ENCODE data around the gene NRG2.

Gene NRG2

GRCh38 chr5:139852696-139853095 is 190.4 kb downstream of the NRG2 start:
- no peak for FAIRE-seq

- no peak for FAIRE-seq
These were observed 191.5 kb downstream of the NRG2 start for GRCh38 chr5:139851558-139851957.

GRCh38 chr5:139850423-139851016 is 192.6 kb downstream of the NRG2 start:
- FAIRE-seq: no peak

DNA sequence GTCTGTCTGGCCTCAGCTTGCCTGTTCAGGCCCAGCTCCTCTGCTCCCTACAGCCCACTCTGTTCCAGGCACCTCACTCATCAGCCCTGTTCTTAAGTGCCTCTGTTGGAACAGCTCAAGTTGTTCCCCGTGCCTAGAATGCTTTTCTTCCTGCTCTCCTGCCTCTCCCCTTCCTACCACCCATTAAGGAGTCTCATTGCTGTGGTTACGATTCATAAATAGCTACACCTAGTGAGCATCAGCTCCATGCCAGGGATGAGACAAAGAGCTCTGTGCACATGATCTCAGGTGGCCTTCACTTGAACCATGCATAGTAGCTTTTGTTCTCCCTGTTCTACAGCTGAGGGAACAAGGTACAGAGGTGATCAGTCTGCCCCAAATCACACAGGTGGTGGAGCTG is 193.2 kb downstream of the NRG2 start:
- FAIRE-seq: no peak

DNA sequence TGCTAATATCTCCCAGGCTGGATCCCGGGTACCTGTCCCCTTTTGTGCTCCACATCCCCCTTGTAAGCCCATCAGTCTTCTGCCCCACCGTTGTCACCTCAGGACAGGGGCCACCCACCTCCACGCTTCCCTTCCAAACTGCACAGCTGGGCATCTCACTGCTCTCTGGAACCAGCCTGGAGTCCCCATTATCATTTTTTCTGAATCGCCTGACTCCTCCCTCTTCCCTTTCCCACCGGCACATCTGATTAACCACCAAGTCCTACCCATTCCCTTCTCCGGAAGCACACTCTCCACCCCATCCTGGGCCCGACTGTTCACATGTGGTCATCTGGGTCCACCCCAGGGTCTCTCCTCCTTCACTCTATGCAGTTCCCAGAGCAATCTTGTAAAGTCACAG is 193.6 kb downstream of the NRG2 start:
- FAIRE-seq: no peak

GRCh38 chr5:139848508-139849100 is 194.5 kb downstream of the NRG2 start:
- no peak for FAIRE-seq

DNA sequence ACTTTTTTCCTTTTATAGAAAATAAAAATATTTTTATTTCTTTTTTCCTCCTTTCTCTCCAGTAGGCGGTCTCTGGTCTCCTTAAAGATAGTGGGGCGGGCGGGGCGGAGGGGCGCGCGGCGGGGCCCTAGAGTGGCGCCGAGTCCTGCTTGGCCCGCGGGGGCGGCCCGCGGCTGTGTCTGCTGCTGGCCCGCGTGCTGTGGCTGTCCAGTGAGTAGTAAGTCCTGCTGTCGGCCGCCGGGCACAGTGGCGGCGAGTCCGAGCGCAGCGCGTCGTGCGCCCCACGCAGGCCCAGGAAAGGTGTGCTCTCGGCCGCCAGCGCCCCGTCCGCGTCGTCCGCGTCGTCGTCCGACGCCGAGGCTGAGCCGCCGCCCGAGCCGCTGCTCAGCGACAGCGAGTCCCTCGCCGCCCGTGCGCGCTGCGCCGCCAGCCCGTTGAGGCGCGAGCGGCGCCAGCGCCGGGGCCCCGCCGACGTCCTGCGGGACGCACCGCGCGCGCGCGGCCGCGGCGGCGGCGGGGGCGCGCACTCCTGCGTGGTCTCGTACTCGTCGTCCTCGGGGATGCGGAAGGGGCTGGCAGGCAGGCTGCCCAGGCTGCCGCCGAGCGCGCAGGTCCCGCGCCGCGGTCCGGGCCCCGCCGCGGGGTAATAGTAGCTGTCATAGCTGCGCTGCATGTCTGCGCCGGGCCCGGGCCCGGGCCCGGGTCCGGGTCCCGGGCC is 195.2 kb downstream of the NRG2 start:
- FAIRE-seq: no peak

GRCh38 chr5:139847091-139847490 is 196.0 kb downstream of the NRG2 start:
- no peak for FAIRE-seq

- FAIRE-seq: no peak
These were observed 197.0 kb downstream of the NRG2 start for GRCh38 chr5:139845846-139846681.

DNA sequence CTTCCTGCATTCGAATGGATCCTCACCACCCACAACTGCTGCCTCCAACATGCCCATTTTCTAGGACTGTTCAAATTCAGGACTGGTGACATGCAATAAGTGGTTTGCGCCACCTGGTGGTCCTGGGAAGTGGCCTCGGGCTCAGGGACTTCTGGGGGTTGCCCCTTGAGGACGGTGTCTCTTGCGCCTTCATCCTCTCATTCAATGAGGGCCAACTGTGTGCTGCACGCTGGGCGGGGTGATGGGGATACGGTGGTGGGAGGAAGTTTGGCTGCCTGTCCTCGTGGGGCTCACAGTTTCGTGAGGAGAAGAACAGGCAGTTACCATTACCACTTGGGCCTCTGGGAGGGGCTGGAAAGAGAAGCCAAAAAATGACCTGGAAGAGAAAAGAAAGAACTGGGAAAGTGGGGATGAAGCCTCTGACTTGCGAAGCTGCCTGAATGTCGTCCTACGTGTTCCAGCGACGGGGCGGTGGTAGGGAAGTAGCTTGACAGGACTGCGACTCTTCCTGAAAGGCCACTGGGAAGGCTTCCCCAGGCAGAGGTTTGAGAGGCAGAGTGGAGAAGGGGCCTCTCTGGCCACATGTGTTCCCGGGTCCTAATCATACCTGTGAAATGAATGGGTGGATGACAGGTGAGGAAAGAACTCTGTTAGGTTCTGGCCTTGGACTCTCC is 198.5 kb downstream of the NRG2 start:
- no peak for FAIRE-seq

- FAIRE-seq: no peak
These were observed 199.1 kb downstream of the NRG2 start for GRCh38 chr5:139843991-139844390.

- FAIRE-seq: no peak
These were observed 200.8 kb downstream of the NRG2 start for GRCh38 chr5:139842321-139842720.

DNA sequence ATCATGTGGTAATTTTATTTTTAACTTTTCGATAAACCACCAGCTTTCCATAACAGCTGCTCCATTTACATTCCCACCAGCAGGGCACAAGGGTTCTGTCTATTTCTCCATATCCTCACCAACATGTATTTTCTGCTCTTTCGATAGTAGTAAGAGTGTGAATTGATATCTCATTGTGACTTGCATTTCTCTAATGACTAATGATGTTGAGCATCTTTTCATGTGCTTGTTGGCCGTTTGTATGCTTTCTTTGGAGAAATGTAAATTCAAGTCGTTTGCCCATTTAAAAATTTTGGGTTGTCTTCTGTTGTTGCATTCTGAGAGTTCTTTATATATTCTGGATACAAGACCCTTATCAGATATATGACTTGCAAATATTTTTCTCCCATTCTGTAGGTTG is 201.6 kb downstream of the NRG2 start:
- FAIRE-seq: no peak

DNA sequence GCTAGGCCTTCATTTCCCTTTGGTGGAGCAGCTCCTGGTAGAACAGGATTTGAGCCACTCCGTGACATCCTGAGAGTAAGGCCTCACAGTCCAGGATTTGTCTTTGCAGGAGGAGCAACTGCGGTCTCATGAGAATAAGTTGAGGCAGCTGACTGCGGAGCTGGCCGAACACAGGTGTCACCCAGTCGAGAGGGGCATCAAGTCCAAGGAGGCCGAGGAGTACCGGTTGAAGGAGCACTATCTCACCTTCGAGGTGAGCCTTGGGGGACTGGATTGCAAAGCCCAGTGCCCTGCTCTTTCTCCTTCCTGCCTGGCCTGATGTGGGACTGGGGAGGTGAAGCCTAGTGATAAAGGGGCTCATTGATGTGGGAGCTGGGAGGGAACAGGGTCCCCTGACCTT is 203.2 kb downstream of the NRG2 start:
- no peak for FAIRE-seq

DNA sequence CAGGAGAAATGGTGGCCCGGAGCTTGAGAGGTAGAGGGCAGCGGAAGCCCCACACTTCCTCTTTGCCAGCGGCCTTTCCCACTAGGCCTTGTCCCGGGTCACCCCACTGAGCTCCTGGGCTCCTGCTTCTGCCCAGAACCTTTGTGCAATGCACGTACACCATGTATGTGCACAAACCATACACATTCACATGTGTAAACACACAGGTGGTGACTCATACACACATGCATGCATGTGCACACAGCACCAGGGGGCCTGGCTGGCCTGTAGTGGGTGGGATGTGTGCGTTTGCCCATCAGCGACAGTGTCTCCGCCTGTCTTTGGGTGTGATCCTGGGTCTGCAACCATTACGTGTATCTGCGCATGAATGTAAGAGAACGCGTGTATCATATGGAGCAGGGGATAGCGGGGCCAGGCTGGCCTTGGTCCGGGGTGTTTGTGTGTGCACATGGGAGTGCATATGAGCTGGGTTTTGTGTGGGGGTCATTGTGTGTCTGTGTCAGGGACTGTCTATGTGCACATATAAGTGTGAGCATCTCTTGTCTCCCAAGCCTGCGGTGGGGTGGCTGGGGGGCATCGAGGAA is 203.8 kb downstream of the NRG2 start:
- FAIRE-seq: no peak

DNA sequence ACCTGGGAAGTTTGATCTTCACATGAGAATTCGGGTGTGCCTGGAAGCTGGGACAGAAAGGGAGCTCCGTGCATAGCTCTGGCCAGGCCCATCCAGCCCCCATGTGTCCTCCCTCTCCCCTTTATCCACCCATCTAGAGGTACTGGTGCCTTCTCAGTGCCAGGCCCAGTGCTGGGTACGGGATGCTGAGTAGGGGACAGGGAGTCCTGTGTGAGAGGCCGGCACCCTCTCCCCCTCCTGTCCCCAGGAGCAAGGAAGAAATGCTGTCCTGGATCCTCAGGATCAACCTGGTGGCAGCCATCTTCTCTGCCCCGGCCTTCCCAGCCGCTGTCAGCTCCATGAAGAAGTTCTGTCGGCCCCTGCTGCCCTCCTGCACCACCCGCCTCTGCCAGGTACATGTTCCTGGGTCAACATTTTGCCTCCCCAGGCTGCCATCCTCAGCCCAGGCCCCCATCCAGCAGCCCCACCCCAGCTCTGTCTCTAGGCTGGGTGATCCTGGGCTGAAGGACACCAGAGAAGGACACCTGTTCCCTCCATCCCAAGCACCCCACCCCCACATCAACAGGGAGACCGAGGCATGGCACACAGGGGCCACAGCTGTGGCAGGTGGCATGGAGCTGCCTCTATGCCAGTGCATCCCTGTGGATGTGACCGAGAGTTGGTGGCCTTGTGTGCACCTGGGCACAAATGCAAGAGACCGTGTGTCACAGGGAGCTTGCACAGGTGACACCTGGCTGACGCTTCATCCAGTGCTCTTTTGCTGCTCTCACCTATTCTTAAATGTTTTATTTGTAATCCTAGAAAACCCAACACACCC is 204.5 kb downstream of the NRG2 start:
- no peak for FAIRE-seq

- FAIRE-seq: no peak
These were observed 205.3 kb downstream of the NRG2 start for GRCh38 chr5:139837711-139838380.

GRCh38 chr5:139836469-139837208 is 206.5 kb downstream of the NRG2 start:
- no peak for FAIRE-seq

DNA sequence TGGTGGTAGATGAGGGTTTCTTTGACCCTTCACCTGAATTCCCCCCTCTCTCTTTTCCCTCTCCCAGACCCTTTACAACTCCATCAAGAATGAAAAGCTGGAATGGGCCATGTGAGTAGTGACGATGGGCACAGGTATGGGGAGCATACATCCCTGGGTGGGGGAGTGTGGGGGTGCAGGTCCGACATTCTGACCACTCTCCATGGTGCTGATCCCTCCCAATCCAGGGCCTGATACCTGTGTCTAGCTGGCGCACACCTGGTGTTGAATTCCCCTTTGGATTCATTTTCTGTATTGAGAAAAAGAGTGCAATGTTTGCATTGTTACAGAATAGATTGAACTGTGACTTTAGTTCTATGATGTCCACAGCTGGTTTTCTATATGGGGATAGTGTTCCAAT is 207.4 kb downstream of the NRG2 start:
- FAIRE-seq: no peak

DNA sequence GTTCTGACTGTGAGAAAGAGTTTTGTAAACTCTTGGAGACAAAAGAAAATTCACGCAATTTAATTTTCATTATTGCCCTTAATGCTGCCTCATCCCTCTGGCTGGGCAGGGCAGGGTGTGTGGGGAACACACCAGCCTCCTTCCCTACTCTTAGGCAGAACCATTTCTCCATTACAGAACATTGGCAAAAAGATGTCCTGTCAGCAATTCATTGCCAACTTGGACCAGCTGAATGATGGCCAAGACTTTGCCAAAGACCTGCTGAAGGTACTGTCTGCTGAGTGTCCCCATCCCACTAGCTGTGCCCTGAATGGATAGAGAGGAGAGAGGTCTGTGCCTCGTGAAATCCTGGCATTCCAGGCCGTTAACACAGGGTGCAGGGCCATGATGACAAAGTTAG is 209.6 kb downstream of the NRG2 start:
- no peak for FAIRE-seq
